A549 (cell line): ENCODE results near the gene PXT1.

Experiments used
- CTCF ChIP-seq: fragments of >200 bp; sonication (Bioruptor Twin); formaldehyde crosslinking; IDR thresholded peaks from 3 replicates; pipeline ENCODE4 v1.5.1; 2016
- EP300 ChIP-seq, 2 experiments: fragments of >200 bp; sonication (Bioruptor Twin); formaldehyde crosslinking; IDR thresholded peaks; 2 replicates in 1 of 2; 3 replicates in 1 of 2; pipeline ENCODE4 v1.6.1; 2016 to 2017

- no peak for TF ChIP-seq CTCF
- no peak for TF ChIP-seq EP300 (IDR thresholded peaks at IDR 0.05)
Measured at GRCh38 chr6:36413489-36414480, 28.9 kb downstream of the PXT1 start.
